SK-N-MC (cell line): ENCODE data around the gene KIF3C.
"Not testable (repeated sequence)": the region's sequence is repeated elsewhere in the genome, so short reads cannot be mapped to it uniquely, and the experiment has no call there.

ENCODE experiments used
- DNase-seq: peaks from one replicate; pipeline ENCODE4 v3.0.0-alpha.2; 2011; ENCODE audit warnings: low read depth, low spot score
- H3K27ac ChIP-seq: fragments of 200-600 bp; sonication (generic); 2 replicates; pipeline ENCODE4 v1.5.1; 2016; ENCODE audit warnings: mixed run types
- H3K36me3 ChIP-seq: fragments of 200-600 bp; sonication (generic); 2 replicates; pipeline ENCODE4 v1.6.1; 2017; ENCODE audit warnings: antibody characterized with exemption, low read length, mixed read lengths; ENCODE audit not compliant: insufficient read depth
- H3K4me3 ChIP-seq: fragments of 200-600 bp; sonication (generic); 2 replicates; pipeline ENCODE4 v1.5.1; 2016
- H3K9ac ChIP-seq: fragments of 200-600 bp; sonication (generic); 2 replicates; pipeline ENCODE4 v1.8.0; 2017; ENCODE audit warnings: mixed run types, mixed read lengths; ENCODE audit not compliant: insufficient read length
- H3K9me3 ChIP-seq: fragments of 200-600 bp; sonication (generic); 2 replicates; pipeline ENCODE4 v1.6.1; 2017; ENCODE audit warnings: low read depth, mild to moderate bottlenecking, antibody characterized with exemption, low read length, moderate library complexity, mixed read lengths
- EZH2 ChIP-seq: fragments of 200-600 bp; sonication (generic); IDR thresholded peaks from one replicate; pipeline ENCODE4 v1.6.1; 2017; ENCODE audit warnings: antibody characterized with exemption
- FOXP2 ChIP-seq: optimal IDR thresholded peaks from 2 replicates; pipeline ENCODE3; 2011; ENCODE audit warnings: mild to moderate bottlenecking, moderate library complexity; ENCODE audit not compliant: insufficient read depth; ENCODE audit errors: extremely low read length, control extremely low read depth
- POLR2AphosphoS5 ChIP-seq: IDR thresholded peaks from 2 replicates; pipeline ENCODE4 v1.6.1; 2012; ENCODE audit warnings: mild to moderate bottlenecking, low read depth, low read length, borderline replicate concordance

Gene KIF3C

GRCh38 chr2:25903216-25903776 lies 79.0 kb downstream of the KIF3C start:
- Histone ChIP-seq H3K27ac (no peak overlapping the region), H3K4me3 (no peak overlapping the region), H3K9ac (no peak overlapping the region), H3K9me3 (no peaks in the 10 kb centered on the region), H3K36me3 (no peaks in the 10 kb centered on the region)
- TF ChIP-seq EZH2 (no peak), FOXP2 (no peak), POLR2AphosphoS5 (no peak)
- no peak for DNase-seq

GRCh38 chr2:25899404-25899970 lies 82.8 kb downstream of the KIF3C start:
- H3K4me3 ChIP-seq: no peak overlapping the region
- no peak overlapping the region for H3K9ac ChIP-seq
- DNase-seq: no peak
- no peaks in the 10 kb centered on the region for H3K9me3 ChIP-seq
- H3K27ac ChIP-seq: no peak overlapping the region
- no peaks in the 10 kb centered on the region for H3K36me3 ChIP-seq
- TF ChIP-seq POLR2AphosphoS5: no peak

- no peak for DNase-seq
- H3K9ac ChIP-seq: no peak overlapping the region
- H3K36me3 ChIP-seq: no peaks in the 10 kb centered on the region
- H3K9me3 ChIP-seq: no peaks in the 10 kb centered on the region
- TF ChIP-seq FOXP2: no peak
- TF ChIP-seq POLR2AphosphoS5: no peak
- TF ChIP-seq EZH2: no peak
- H3K4me3 ChIP-seq: no peak overlapping the region
- H3K27ac ChIP-seq: no peak overlapping the region
These were observed 84.8 kb downstream of the KIF3C start for GRCh38 chr2:25897506-25897905.

- not testable (repeated sequence) for H3K36me3 ChIP-seq, DNase-seq, H3K9ac ChIP-seq, H3K4me3 ChIP-seq, H3K27ac ChIP-seq, H3K9me3 ChIP-seq
These were observed 86.0 kb downstream of the KIF3C start for GRCh38 chr2:25896308-25896707.

GRCh38 chr2:25895610-25896009 lies 86.7 kb downstream of the KIF3C start:
- no peak overlapping the region for H3K9ac ChIP-seq
- H3K9me3 ChIP-seq: no peaks in the 10 kb centered on the region
- no peak overlapping the region for H3K4me3 ChIP-seq
- no peak overlapping the region for H3K27ac ChIP-seq
- no peaks in the 10 kb centered on the region for H3K36me3 ChIP-seq
- DNase-seq: no peak
- TF ChIP-seq EZH2 (no peak), FOXP2 (no peak), POLR2AphosphoS5 (no peak)

- DNase-seq: no peak
- H3K36me3 ChIP-seq: no peaks in the 10 kb centered on the region
- no peak overlapping the region for H3K4me3 ChIP-seq
- H3K9me3 ChIP-seq: no peaks in the 10 kb centered on the region
- TF ChIP-seq EZH2 (no peak), POLR2AphosphoS5 (no peak), FOXP2 (no peak)
- H3K9ac ChIP-seq: no peak overlapping the region
- no peak overlapping the region for H3K27ac ChIP-seq
These were observed 87.3 kb downstream of the KIF3C start for GRCh38 chr2:25895018-25895417.

GRCh38 chr2:25894135-25894830 lies 88.0 kb downstream of the KIF3C start:
- Histone ChIP-seq H3K9ac (no peak overlapping the region), H3K9me3 (no peaks in the 10 kb centered on the region), H3K27ac (no peak overlapping the region), H3K4me3 (no peak overlapping the region), H3K36me3 (no peaks in the 10 kb centered on the region)
- no peak for TF ChIP-seq POLR2AphosphoS5
- no peak for TF ChIP-seq FOXP2
- TF ChIP-seq EZH2: no peak
- DNase-seq: no peak

GRCh38 chr2:25891672-25892071 lies 90.6 kb downstream of the KIF3C start:
- Histone ChIP-seq H3K36me3 (no peaks in the 10 kb centered on the region), H3K4me3 (no peak overlapping the region), H3K27ac (no peak overlapping the region), H3K9me3 (no peaks in the 10 kb centered on the region), H3K9ac (no peak overlapping the region)
- TF ChIP-seq POLR2AphosphoS5: no peak
- no peak for DNase-seq
